ENCODE data around the gene NUMA1.

- TF ChIP-seq RBAK (CRISPR knock-in tag; IDR thresholded peaks at IDR 0.05) (no peak), ZNF766 (CRISPR knock-in tag; IDR thresholded peaks at IDR 0.05; ENCODE audit: borderline replicate concordance) (no peak), POLR2A (IDR thresholded peaks at IDR 0.05; ENCODE audit: insufficient read depth in 1 of 2, low read depth in 2 of 2, low read length in 2 of 2) (no peak), HOXD1 (CRISPR knock-in tag; IDR thresholded peaks at IDR 0.05) (no peak), CTCF (CRISPR knock-in tag; IDR thresholded peaks at IDR 0.05) (no peak), ZNF543 (CRISPR knock-in tag; IDR thresholded peaks at IDR 0.05) (no peak), RAD51 (IDR thresholded peaks at IDR 0.05; ENCODE audit: borderline replicate concordance) (no peak), TAF1 (CRISPR knock-in tag; IDR thresholded peaks at IDR 0.05) (no peak), RFX5 (IDR thresholded peaks at IDR 0.05; ENCODE audit: low read depth, low read length) (no peak), TRIM22 (IDR thresholded peaks at IDR 0.05) (no peak), EHMT2 (IDR thresholded peaks at IDR 0.05; ENCODE audit: borderline replicate concordance, low read depth, low read length) (no peak)
Measured at GRCh38 chr11:72079819-72080325, 470 bp downstream of the NUMA1 start.
